ENCODE measurements around the gene BRD9.
"Not testable (repeated sequence)": the region's sequence is repeated elsewhere in the genome, so short reads cannot be mapped to it uniquely, and the experiment has no call there.

BRD9 gene

DNA sequence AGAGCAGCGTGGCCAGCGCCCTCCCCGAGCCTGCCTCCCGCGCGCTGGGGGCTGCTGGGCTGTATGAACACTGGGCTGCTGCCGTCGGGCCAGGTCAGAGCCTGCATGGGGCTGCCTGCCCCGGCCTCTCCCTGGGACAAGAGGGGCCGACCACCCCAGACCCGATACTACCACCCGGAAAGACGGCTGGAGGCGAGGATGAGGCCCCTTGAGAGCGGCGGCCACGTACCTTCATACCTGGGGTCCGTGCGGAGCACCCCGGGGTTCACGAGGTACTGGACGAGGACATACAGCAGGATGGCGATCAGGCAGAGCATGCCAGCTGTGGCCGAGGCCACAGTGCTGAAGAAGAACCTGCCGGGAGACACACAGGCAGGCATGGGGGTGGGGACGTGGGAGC, 49.2 kb downstream of the BRD9 start:
- not testable (repeated sequence) for DNase-seq

DNA sequence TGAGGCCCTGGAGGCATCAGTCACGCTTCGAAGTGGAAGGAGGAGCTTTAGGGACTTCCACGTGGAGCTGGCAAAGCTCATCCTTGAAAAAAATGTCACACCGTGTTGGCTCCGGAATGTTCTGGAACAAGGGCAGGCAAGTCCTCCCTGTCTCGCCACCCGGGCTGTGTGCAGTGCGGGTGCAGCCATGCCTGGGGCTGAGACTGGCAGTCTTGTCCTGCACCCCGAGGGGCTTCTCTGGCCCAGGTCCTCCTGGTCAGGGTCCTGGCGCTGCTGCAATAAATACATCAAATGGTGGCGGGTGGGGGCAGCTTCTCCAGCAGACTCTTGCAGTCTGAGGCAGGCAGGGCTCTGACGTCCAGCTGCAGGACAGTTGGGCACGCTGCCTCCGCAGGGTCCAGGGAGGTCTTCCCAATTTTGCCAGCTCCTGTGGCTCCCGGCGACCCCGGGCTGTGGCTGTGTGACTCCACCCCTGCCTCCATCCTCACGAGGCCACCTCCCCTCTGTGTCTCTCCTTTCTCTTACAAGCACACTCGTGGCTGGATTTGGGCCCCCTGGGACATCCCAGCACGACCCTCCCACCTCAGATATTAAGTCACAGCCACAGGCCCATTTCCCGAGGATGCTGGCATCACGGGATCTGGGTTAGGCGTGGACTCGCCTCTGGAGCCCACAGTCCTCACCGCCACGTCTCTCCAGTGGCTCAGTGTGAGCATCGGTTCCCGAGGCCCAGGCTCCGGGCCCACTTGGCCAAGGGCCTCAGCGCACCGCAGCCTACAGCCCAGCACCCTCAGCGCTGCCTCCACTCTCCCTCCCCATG, 50.0 kb downstream of the BRD9 start:
- DNase-seq, result not testable (repeated sequence)

DNA sequence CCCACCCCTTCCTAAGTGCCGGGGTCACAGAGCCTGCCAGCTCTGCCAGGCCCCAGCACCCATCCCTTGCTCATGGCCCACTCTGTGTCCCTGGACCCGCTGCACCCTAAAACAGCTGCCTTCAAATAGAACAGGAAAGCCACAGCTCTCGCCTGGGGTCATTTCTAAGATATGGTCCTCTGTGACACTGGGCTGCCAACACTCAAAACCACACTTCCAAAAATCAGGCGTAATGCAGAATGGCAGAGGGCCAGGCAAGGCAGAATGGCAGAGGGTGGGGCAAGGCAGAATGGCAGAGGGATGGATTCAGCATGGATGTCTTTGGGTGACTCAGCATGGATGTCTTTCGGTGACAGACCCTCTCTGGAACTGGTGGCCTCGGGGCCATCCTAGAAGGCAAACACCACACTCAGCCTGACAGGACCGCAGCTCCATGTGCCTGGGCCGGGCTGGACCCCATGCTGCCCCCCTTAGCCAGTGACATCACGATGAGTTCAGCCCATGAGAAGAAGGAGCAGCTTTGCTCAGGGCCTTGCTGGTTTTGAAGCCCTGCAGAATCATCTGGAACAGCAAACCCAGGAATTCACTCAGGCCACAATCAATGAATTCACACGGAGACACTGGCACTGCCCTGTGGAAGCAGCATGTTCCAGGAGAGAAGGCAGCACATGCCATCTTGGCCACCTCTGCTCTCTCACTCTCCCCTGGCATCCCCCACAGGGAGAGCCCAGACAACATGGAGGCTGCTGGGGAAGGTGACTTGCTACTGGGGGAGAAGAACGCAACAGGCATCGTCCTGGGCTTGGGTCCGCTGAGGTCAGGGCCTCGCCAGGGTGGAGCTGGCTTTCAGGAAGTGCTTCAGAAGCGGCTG, 50.8 kb downstream of the BRD9 start:
- DNase-seq, result not testable (repeated sequence)

GRCh38 chr5:840974-841435, 51.6 kb downstream of the BRD9 start:
- not testable (repeated sequence) for DNase-seq

DNA sequence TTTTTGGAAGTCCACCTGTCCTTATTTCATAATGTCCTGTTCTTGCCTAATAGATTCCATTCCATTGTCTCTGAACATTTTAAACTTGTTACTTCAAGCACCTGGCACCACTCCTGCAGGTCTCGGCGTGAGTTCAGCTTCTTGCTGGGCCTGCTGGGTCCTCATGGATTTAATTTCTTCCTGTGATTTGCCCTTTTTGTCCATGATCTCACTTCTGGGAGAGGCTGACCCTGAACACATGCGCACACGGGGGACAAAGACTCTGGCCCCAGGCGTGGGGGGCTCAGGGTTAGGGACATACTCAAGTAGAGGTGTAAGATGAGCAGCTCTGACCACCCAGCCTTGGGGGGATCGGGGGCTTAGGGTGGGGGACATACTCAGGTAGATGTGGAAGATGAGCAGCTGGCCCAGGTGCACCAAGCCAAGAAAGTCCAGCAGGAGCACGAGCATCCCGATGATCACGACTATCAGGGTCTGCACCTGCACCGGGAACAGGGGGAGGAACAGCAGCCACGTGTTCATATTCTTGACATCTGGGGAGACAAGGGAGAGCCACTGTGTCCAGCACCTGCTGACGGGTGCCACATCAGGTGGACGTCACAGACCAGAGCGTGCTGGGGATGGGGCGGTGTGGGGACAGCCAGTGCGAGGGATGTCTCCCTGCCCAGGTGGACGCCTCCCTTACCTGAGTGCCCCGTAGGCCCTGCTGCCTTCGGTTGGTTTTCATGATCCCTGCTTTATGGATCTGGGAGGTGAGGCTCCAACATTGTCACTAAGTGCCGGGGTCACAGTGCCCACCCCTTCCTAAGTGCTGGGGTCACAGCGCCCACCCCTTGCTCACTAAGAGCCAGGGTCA, 52.3 kb downstream of the BRD9 start:
- not testable (repeated sequence) for DNase-seq

DNA sequence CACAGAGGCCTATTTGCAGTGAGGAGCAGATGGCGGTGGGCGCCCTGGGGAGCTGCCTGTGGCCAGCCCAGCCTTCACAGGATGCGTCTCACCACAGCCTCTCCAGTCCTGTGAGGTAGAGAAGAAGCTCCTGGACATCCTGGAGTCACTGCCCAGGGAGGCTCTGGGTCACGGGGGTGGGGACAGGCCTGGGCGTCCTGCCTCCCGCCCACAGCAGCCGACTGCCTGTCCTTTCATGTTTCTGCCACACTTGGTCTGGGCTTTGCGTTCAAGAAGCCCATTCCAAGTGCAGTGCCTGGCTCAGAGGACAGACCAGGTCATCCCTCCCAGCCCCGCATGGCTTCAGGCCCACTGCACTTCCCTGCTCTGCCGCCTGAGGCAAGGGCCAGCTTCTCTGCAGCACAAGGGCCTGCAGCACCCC, 54.2 kb downstream of the BRD9 start:
- DNase-seq, result not testable (repeated sequence)

DNA sequence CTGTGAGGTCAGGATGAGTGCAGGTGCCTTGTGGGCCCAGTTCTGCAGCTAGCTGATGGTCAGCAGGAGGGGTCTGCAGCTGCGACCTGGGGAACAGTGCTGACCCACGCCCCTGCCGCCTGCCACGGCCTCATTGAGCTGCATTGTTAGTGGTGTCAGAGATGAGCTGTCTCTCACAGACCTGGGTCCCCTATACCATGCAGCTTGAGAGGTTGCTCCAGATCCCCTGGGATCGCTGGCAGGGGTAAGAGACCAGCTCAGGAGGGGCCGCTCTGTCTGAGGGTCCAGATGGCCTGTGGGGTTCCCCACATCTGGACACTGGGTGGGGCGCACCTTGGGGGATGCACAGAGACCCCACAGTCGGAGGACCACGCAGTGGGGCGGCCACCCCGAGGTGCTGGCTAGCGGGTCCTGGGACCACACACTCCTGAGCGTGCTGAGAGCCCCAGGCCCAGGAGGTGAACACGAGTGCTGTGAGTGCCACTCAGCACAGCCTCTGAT, 54.9 kb downstream of the BRD9 start:
- not testable (repeated sequence) for DNase-seq

GRCh38 chr5:835933-836612, 56.5 kb downstream of the BRD9 start:
- DNase-seq, result not testable (repeated sequence)

- not testable (repeated sequence) for DNase-seq
Observed at GRCh38 chr5:834013-834412, 58.6 kb downstream of the BRD9 start.

DNA sequence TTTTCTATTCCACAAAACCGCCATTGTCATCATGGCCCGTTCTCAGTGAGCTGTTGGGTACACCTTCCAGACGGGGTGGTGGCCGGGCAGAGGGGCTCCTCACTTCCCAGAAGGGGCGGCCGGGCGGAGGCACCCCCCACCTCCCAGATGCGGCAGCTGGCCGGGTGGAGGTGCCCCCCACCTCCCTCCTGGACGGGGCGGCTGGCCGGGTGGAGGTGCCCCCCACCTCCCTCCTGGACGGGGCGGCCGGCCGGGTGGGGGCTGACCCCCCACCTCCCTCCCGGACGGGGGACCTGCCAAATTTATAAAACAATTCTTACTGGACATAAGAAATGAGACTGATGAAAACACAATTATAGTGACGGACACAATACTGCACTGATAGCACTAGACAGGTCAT, 64.4 kb downstream of the BRD9 start:
- DNase-seq, result not testable (repeated sequence)

GRCh38 chr5:825544-825943, 67.1 kb downstream of the BRD9 start:
- DNase-seq, result not testable (repeated sequence)

GRCh38 chr5:821504-821903, 71.1 kb downstream of the BRD9 start:
- no peak for DNase-seq

- no peak for DNase-seq
Observed at GRCh38 chr5:820245-820644, 72.4 kb downstream of the BRD9 start.

DNA sequence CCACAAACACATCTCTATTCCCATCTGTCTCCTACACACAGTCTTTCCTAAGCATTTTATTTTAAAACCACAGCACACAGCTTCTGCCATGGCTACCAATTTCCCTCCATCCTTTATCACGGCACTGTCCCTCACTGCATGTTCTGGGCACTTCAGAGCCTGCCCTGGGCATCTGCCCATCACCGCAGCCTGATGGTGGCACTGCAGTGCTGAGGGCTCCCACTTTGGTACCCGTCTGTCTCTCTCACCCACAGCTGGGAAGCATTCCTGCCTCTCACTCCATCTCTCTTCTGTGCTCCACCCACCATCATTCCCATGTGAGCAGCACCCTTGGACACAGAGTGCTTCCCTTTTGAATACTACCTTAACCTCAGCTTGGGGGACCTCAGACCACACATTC, 73.5 kb downstream of the BRD9 start:
- DNase-seq, result no peak

GRCh38 chr5:816176-816575, 76.4 kb downstream of the BRD9 start:
- DNase-seq, result no peak

DNA sequence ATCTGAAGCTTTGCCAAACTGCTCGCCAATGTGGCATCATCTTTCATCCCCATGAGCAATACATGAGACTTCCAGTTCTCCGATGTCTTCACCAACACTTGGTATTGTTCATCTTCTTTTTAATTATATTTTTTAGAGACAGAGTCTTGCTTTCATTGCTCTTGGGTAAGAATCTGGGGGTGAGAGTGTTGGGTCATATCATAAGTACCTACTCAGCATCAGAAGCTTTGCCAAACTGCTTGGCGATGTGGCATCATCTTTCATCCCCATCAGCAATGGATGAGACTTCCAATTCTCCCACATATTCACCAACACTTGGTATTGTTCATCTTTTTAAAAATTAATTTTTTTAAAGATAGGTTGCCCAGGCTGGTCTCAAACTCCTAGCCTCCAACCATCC, 77.2 kb downstream of the BRD9 start:
- no peak for DNase-seq
